GM18499 (cell line): ENCODE measurements around the gene STAT5A.

Experiments used
- ATAC-seq: cut with Tn5 transposase; IDR thresholded peaks from one replicate; pipeline ENCODE4 v1.9.1; 2021; ENCODE audit warnings: moderate number of reproducible peaks; ENCODE audit not compliant: insufficient read depth, unreplicated experiment

STAT5A gene

DNA sequence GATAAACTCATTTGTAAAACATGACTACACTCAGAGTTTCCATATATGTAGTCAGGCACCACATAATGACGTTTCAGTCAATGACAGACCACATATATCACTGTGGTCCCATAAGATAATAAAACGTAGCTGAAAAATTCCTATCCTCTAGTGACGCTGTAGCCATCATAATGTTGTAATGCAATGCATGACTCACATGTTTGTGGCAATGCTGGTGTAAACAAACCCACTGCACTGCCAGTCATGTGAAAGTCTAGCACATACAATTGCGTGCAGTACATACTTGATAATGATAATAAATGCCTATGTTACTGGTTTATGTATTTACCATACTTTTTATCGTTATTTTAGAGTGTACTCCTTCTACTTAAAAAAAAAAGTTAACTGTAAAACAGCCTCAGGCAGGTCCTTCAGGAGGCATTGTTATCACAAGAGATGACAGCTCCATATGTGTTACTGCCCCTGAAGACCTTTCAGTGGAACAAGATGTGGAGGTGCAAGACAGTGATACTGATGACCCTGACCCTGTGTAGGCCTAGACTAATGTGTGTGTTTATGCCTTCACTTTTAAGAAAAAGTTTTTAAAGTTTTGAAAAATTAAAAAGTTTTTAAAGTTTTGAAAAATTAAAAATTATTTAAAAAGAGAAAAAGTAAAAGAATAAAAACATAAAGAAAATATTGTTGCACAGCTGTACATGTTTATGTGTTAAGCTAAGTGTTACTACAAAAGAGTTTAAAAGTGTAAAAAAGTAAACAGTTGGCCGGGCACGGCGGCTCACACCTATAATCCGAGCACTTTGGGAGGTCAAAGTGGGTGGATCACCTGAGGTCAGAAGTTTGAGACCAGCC, 21.2 kb upstream of the STAT5A start:
- no peak for ATAC-seq

DNA sequence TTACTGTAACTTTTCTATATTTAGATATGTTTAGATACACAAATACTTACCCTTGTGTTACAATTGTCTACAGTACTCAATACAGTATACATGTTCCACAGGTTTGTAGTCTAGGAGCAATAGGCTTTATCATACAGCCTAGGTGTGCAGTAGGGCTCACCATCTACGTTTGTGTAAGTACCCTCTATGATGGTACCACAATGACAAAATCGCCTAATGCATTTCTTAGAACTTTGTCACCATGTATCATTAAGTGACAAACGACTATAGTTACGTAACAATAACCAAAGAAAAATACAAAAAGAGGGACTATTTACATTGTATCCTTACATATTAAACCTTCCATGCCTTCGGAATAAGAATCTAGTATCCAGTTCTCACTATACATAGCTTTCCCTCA, 20.1 kb upstream of the STAT5A start:
- no peak for ATAC-seq

DNA sequence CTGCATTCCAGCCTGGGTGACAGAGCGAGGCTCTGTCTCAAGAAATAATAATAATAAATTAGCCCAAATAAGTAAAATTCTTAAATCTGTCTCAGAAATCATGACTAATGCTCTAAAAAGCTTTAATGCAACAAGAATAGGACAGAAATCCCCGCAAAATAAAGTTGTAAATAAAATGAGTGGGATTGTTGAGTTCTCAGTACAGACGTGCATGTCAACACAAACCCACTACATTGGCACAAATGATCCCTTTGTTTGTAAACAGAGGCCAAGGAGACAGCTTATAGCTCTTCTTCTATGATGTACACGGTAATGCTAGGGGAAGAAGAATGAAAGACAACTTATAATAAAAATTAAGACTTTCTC, 18.1 kb upstream of the STAT5A start:
- no peak for ATAC-seq

DNA sequence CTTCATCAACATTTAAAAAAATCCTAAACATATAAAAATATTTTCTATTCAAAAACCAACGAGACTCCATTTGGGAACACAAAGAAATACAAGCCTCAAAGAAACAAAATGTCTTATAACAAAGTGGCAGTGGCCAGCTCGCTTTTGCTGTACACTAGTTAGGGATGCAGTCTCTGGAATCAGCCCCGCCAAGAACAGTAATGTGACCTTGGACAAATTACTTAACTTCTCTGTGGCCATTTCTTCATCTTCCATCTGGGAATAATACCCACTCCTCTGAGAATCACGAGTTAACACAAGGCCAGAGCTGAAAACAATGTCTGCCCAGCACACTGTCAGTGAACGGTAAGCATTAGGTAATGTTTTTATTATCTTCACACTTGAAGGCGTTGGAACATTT, 17.7 kb upstream of the STAT5A start:
- ATAC-seq, result no peak

DNA sequence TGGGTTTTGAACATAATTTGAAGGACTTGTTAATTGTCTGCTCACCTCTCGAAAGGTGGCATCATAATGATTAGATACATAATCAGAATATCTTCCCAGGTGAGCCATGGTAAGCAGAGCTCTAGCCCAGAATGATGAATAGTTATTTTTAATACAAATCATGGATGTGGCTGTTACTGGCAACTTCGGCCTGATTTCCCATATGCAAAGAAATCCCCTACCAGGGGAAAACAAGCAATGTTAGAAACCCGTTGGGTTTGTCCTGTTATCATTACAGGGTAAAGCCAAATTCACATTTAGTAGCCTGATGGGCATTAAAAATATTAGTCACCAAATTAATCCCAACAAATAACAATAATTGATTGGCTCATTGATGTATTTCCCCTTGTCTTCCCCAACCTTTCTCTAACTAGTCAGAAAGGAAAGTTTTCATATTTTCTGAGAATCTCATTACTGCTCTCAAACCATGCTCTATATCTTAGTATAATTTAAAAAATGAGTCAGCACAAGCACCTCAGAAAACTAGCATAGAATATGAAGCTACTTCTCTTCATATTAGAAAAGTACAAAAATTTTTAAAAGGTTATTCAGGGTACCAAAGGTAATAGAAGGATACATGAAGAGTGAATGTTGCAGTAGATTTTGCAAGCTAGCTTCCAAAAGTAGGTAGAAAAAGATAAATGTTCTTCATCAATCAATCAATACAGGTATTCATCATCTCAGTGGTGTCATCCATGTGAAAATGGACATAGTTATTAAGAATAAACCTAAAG, 17.1 kb upstream of the STAT5A start:
- no peak for ATAC-seq

DNA sequence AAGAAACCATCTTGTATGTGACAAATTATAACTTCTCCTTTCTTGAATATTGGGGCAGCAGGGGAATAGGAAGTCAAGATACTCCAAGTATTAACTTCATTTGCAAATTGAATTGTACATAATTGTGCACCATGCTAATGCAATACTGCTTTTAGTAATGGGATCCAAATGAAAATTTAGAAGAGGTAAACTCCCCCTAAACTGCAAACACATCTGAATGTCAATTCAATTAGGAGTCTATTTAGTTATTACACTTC, 16.6 kb upstream of the STAT5A start:
- ATAC-seq, result no peak

DNA sequence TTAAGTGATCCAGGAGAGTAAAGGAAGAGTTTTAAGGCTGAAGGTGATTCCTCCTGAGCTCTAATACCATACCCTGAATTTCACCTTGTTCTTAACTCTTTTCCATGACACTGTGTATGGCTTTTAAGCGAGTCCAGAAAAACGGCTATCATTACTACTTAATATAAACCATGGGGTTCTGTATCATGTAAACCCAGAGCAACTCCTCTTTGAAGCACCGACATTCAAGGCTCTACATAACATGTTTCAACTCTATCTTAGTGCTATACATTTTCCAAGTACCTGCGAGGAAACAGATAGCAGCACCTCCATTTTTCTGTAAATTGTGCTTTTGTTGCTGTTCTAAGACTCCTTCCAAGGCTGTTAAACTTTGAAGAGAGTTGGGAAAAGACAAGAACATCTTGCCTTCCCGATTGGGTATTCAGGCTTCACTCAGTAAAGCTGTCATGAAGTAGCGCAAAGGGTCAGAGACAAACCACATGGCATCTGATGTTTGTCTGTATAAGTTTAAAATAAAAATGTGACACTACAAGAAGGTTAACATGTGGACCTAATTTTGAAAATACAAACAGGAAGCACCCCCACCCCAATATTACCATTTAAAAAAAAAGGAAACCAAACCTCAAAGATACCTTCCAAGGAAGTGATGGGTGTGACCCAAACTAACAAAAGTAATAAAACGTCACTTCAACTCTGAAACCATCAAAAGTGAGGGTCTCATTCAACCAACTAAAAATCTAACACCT, 16.0 kb upstream of the STAT5A start:
- ATAC-seq, result no peak

DNA sequence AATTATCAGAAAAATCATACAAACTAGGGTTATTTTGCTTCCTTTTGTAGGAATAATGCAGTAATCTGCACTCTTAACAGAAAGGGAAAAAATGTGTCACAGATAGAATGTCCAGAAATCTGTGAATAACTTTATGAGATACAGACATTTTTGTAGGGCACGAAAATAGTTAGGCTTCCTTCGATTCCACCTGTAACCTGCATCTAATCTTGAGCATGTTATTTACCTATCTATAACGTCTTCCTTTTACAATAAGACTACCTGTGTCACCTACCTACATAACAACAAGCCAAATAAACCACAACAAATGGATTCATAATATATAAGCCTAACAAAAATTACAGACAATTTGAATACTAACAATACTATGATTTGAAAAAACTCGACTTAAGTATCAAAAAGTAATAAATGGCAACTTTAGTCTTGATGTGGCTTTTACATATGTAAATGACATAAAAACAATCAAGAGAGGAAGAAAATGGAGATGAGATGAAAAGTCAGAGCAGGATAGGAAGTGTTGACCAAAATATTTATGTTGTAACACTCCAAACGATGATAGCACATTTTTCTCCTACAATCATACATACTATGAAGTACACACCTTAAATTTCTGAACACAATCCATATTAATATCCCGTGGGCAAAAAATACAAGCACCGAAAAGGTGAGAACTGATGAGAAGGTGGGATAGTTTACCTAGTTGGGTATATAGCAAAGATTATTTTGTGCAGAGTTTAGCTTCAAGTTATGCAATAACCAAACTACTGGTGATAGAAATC, 14.6 kb upstream of the STAT5A start:
- no peak for ATAC-seq

DNA sequence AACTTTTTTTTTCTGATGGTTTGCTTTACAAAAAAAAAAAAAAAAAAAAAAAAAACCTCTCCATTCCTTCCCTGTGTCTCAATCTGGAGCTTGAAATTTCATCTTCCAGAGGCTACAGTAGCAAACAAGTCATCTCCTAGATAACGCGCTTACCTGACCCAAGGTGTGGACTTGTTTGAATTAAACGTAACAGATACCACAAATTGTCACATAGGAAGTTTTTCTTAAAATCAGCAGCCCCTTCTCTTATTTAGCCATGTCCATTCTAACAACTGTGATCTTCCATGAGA, 14.1 kb upstream of the STAT5A start:
- ATAC-seq, result no peak

DNA sequence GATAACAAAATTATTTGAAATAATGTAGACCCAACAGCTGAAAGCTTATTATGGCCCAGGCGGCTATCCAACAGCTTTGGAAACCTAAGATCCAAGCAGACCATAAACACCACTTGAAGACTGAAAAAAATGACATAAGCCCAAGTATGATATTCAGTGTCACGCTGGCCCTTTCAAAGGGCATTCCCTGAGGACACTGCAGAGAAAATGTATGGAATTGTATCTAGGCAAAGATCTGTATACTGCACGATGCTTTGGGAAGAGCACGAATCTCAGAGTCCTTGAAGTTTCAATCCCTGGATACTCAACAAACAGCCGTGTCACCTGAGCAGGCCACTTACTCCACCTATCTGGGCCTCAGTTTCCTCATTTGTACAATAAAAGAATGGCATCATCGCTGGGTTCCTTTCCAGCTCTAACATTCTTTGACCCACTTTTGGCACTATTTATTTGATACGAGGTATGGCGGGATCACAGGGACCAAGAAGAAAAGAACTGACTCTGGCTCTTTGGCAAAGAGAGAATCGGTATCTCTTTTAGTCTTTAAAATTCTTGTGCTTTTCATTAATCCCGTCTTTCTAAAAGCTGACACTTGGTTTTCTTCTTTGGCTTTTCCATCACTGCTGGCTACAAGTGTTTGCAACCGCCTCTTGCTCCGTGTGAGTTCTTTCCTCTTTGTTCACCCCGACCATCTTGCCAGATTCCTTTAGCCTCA, 13.3 kb upstream of the STAT5A start:
- no peak for ATAC-seq

DNA sequence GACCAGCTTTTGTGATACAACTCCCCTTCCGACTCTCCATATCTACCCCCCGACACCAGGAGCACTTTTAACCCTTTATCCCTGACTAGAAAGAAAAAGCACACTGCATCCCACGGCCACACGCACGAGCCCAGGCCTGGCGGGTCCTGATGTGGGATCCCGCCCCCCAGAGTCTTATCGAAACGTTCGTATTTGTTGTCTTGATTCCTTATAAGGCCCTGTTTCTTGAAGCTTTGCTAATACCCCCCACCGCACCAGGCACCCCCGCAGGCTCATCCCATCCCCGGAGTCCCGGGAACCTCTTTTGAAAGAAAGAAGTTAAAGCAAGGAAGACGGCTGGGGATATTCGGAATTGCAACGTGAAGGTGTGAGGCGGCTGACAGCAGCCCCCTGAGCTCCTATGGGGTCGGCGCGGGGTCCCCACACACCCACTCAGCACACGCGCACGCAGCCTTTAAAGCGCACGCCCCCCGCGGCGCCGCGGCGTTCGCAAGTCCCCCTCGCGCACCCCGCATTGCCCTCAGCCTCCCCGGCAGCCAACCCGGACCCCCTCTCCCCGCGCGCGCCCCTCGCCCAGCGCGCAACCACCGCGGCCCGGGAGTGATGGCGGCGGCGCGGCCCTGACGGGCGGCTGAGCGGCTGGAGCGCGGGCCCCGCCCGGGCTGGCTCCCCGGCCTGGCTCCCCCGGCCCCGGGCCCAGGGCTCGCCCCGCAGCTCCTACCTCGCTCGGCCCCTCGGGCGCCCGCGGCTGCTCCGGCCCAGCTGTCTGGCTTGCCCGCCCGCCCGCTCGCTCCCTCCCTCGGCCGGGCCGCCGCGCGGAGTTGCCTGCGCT, 12.6 kb upstream of the STAT5A start:
- no peak for ATAC-seq

DNA sequence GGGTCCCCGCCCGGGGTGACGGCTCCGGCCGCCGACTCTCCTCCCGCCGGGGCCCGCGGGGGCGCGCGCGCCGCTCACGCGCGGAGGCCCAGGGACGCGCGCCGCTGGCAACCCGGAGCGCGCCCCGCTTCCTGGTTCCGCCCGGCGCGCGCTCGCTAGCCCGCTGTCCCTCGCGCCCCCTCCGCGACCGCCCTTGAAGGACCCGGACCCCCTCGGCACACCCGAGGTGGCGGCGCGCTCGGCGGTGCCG, 12.0 kb upstream of the STAT5A start, which contains the start of gene STAT5B:
TSS of gene STAT5B (minus strand) at position 33 of the 250 bp plus-strand sequence. CDS start 44,264 bp downstream, outside the sequence.
- ATAC-seq, result no peak

DNA sequence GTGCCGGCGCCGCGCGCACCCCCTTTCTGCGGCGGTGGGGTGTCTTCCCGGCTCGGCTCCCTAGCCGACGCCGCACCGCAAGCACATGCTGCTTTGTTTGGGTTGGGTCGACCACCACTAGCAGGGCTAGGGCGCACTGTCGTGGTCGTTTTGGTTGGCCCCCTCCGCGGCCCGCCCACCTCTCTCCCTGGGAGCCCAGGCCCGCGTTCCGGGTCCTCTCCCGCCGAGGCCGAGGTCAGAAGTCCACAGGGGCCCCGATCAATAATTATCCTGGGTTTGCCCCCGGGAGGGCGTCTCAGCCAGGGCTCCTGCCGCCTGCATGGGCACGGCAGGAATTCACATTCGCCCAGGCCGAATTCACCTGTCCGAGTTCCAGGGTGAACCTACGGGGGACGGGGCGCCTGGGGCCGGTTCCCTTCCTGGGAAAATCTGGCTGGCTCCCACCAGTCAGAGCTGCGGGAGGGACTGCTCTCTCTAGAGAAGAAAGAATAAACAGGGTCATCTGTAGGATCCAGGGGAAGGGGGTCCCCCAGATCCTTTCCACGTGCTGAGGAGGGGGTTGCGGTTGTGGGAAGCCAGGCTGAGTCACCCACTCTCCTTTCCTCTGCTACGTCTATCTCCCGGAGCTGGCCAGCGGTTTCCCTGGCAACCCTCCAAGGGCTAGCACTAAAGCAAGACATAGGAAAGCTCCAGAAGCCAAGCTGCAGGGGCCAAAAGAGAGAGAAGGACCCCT, 11.5 kb upstream of the STAT5A start:
- ATAC-seq, result no peak

DNA sequence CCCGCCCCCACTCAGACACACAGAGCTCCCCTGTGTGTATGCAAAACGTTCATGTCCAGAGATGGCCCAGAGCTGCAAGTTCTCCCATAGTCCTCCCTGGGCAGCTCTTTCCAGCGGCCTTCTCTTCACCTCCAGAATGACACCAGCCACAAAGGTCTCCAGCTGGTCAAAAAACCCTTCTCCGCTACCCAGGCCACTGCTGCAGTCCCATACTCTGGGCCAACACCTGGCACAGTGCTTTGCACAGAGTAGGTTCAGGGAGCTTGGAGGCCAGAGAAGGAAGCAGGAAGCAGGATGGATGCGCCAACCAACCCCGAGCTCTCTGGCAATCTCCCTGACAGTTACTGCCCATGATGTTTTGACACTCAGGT, 11.0 kb upstream of the STAT5A start:
- no peak for ATAC-seq

DNA sequence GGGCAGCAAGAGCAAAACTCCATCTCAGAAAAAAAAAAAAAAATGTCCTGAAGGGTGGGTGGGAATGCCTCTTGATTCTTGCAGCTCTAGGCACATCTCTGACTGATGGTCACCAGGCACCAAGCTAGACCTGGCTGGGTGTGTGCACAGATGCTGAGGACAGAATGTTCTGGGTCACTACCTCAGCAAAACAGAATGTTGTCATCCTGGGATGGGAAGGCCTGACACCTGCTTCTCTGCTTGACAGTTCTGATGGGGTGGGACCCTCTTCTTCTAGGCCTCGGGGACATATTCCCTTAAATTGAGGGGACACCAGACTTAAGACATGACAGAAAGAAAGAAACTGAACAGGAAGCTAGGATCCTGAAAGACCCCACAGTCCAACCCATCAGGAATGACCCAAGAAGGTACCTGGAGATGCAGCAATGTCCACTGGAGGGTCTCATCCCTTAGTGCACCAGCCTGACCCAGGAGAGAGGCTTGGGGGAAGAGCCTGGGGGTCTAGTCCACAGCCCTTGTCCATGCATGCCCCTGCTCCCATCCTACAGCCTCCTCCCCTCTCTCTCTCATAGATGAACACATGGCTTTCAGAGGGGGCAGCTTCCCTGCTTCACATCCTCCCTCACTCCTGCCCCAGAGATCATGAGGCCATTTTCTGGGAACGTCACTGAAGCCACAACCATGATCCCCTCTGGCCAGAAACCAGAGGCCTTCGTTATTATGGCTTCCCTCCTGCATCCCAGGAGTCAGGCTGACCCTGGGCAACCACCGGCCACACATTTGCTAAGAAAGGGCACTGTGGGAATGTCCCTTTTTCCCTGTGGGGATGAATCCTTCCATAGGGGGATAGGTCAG, 8.3 kb upstream of the STAT5A start:
- ATAC-seq, result no peak

DNA sequence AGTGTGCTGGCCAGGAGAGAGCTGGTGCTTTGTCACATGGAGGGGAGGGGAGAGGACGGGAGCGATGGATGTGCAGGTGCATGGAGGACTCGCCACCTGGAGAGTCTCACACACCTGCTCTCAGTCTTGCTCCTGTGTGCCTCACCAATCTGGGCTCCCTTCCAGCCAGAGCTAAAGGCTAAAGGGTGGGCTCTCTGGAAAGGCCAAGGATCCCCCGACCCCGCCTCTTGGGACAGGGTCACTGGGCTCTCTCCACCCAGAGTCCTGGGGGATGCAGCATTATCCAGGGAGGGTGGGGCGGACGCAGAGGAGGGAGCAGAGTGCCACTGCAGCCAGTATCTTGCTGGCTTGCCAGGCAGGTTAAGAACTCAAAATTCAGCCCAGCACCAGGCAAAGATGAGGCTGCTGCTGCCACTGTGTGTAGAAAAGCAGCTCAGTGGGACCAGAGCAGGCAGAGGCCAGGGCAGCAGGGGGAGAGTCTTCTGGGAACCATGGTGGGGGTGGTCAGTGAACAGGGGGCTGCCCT, 6.7 kb upstream of the STAT5A start:
- ATAC-seq, result no peak

DNA sequence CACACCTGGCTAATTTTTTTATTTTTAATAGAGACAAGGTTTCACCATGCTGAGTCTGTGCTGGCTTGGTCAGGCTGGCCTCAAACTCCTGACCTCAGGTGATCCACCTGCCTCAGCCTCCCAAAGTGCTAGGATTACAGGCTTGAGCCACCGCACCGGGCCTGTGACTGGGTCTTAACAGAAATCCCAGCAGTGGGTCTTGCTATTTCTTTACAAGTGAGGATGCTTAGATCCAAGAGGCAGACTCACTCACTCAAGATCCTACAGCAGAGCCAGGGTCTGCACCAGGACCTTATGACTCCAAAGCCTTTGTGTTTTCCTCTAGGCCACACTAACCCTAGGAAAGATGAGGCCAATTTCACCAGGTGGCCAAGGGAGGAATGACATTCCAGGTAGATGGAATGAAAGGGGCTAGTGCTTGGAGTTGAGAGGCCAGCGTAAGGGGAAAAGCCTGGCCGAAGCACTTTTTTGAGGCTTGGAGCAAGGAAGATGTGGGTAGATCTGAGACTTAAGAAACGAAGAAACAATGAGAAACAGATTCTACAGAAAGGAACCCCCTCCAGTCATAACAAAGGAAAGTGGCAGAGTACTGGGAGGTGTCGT, 5.7 kb upstream of the STAT5A start:
- no peak for ATAC-seq
